C4-2B (cell line): Measurements from ENCODE around the gene SLC9A7.

ENCODE experiments used
- CTCF ChIP-seq: fragments of 450-650 bp; conservative IDR thresholded peaks from 2 replicates; pipeline ENCODE4 v1.5.1; 2017; ENCODE audit warnings: mild to moderate bottlenecking
- ZFX ChIP-seq: fragments of 450-650 bp; IDR thresholded peaks from 2 replicates; pipeline ENCODE4 v1.6.1; 2017

- TF ChIP-seq CTCF = no peak
- no peak for TF ChIP-seq ZFX
These were observed 54.9 kb downstream of the SLC9A7 start for GRCh38 chrX:46703980-46704379.
